HEK293 (cell line): Measurements from ENCODE around the gene ZBTB20.

Source experiments
- YY1 ChIP-seq: fragments of 450-650 bp; formaldehyde crosslinking; IDR thresholded peaks from 2 replicates; pipeline ENCODE4 v1.5.1; 2018; ENCODE audit warnings: missing biosample characterization, missing genetic modification characterization
- ZNF184 ChIP-seq: fragments of 450-650 bp; IDR thresholded peaks from 2 replicates; pipeline ENCODE4 v1.5.1; 2018; ENCODE audit warnings: missing biosample characterization, mild to moderate bottlenecking, missing genetic modification characterization
- ZNF302 ChIP-seq: fragments of 450-650 bp; formaldehyde crosslinking; IDR thresholded peaks from 2 replicates; pipeline ENCODE4 v1.5.1; 2016; ENCODE audit warnings: missing biosample characterization, missing genetic modification characterization, low read depth

DNA sequence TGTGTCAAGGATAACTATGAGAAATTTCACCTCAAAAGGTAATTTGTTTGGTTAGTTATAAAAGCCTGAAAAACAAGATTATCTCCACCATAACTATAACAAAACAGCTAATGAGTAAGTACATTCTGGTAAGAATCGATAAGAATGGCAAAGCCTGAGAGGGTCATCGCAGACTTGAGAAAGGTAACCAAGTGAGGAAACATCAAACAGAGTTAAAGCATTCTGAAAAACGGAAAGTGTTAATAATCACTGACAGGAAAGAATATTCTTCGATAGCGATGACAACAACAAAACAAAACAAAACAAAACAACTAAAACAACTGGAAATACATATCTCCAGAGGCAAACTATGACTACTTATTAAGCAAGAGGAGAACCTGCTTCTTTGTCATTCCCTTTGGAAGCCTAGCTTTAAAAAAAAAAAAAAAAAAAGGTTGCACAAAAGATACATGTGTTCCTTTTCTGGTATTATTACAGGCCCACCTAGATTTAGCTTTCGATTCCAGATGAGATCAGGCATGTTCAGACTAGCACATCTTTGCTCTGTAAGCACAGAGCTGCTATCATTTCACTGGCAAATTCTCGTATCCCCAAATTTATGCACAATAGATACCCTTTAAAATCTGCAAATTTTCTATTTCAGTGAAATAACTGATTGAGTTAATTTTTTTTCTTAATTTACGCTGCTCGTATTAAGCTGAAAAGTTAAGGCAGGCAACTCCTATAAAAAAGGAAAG is 697.6 kb downstream of the ZBTB20 start:
- no peak for TF ChIP-seq YY1 (tag by site-specific recombination)
- TF ChIP-seq ZNF184 (tag by site-specific recombination), result no peak
- TF ChIP-seq ZNF302 (tag by site-specific recombination), result no peak
